GM21529 (cell line): Measurements from ENCODE around the gene SERPINA10.
"Not testable (repeated sequence)": the region's sequence is repeated elsewhere in the genome, so short reads cannot be mapped to it uniquely, and the experiment has no call there.

ENCODE experiments used
- ATAC-seq: cut with Tn5 transposase; IDR thresholded peaks from one replicate; pipeline ENCODE4 v1.9.1; 2021; ENCODE audit not compliant: unreplicated experiment

SERPINA10 gene

GRCh38 chr14:94313991-94314655 lies 21.1 kb upstream of the SERPINA10 start:
- no peak for ATAC-seq

- ATAC-seq: no peak
Measured at GRCh38 chr14:94312481-94313246, 19.6 kb upstream of the SERPINA10 start.

GRCh38 chr14:94310248-94310647 lies 17.2 kb upstream of the SERPINA10 start:
- ATAC-seq: no peak

- ATAC-seq: no peak
Measured at GRCh38 chr14:94309721-94310120, 16.7 kb upstream of the SERPINA10 start.

- ATAC-seq: no peak
Measured at GRCh38 chr14:94307410-94307992, 14.4 kb upstream of the SERPINA10 start.

GRCh38 chr14:94306047-94306978 lies 13.2 kb upstream of the SERPINA10 start:
- no peak for ATAC-seq

- no peak for ATAC-seq
Measured at GRCh38 chr14:94305620-94306019, 12.6 kb upstream of the SERPINA10 start.

GRCh38 chr14:94304243-94304642 lies 11.2 kb upstream of the SERPINA10 start:
- ATAC-seq: no peak

- no peak for ATAC-seq
Measured at GRCh38 chr14:94303111-94303510, 10.0 kb upstream of the SERPINA10 start.

GRCh38 chr14:94298130-94298529 lies 5.1 kb upstream of the SERPINA10 start:
- ATAC-seq: no peak

GRCh38 chr14:94296181-94296545 lies 3.1 kb upstream of the SERPINA10 start:
- not testable (repeated sequence) for ATAC-seq

GRCh38 chr14:94295360-94296180 lies 2.5 kb upstream of the SERPINA10 start:
- ATAC-seq: no peak

GRCh38 chr14:94293578-94293924 lies 483 bp upstream of the SERPINA10 start:
- ATAC-seq: no peak

- no peak for ATAC-seq
Measured at GRCh38 chr14:94292526-94292871, 569 bp downstream of the SERPINA10 start.

GRCh38 chr14:94291906-94292525 lies 1.1 kb downstream of the SERPINA10 start:
- ATAC-seq: no peak

- no peak for ATAC-seq
Measured at GRCh38 chr14:94291159-94291905, 1.7 kb downstream of the SERPINA10 start.

- ATAC-seq: no peak
Measured at GRCh38 chr14:94290197-94290596, 2.9 kb downstream of the SERPINA10 start.

- no peak for ATAC-seq
Measured at GRCh38 chr14:94288610-94289465, 4.2 kb downstream of the SERPINA10 start.
